Keratinocyte (primary cell): ENCODE data around the gene CORO1C. TPM values are rescaled to one million over a fixed set of nuclear protein-coding genes. Genes with fewer than 3 reads are reported as not detected.

Experiments
- DNase-seq: peaks from one replicate; pipeline ENCODE4 v3.0.0-alpha.2; 2011; ENCODE audit warnings: low read depth, missing footprints, low spot score
- FAIRE-seq: peaks from 2 replicates; lab custom pipeline; 2011; peaks lifted over from hg19 to GRCh38; lab: Jason Lieb, UNC
- H2AFZ ChIP-seq: 2 replicates; pipeline ENCODE4 v1.6.0; 2012; ENCODE audit warnings: low read length, control low read depth, inconsistent platforms; ENCODE audit not compliant: control insufficient read depth
- H3K27ac ChIP-seq: 2 replicates; pipeline ENCODE4 v1.5.1; 2011; ENCODE audit warnings: low read length; ENCODE audit not compliant: control insufficient read depth, insufficient read depth
- H3K27me3 ChIP-seq: 3 replicates; pipeline ENCODE4 v1.6.0; 2011; ENCODE audit warnings: low read length; ENCODE audit not compliant: control insufficient read depth, insufficient read depth; ENCODE audit errors: extremely low read depth
- H3K36me3 ChIP-seq, 2 experiments: 2 replicates in 1 of 2; 3 replicates in 1 of 2; pipeline ENCODE4 v1.5.1; 2011; ENCODE audit warnings: low read length in 2 of 2, mild to moderate bottlenecking in 1 of 2; ENCODE audit not compliant: control insufficient read depth in 2 of 2, insufficient read depth in 2 of 2; ENCODE audit errors: extremely low read depth in 1 of 2
- H3K4me1 ChIP-seq: 3 replicates; pipeline ENCODE4 v1.5.1; 2011; ENCODE audit warnings: low read length; ENCODE audit not compliant: control insufficient read depth, insufficient read depth; ENCODE audit errors: extremely low read depth
- H3K4me2 ChIP-seq: 3 replicates; pipeline ENCODE4 v1.6.0; 2011; ENCODE audit warnings: low read depth, low read length; ENCODE audit not compliant: control insufficient read depth, insufficient read depth; ENCODE audit errors: extremely low read depth
- H3K4me3 ChIP-seq, 3 experiments: fragments of 200-600 bp in 1 of 3; sonication (generic) in 1 of 3; 2 replicates in 2 of 3; 3 replicates in 1 of 3; pipeline ENCODE4 v1.5.1; 2011 to 2016; ENCODE audit warnings: low read length in 3 of 3, mild to moderate bottlenecking in 3 of 3, control low read depth in 2 of 3, inconsistent platforms in 1 of 3, low read depth in 1 of 3, mixed read lengths in 1 of 3, mixed run types in 1 of 3, moderate library complexity in 1 of 3; ENCODE audit not compliant: control insufficient read depth in 2 of 3, insufficient read depth in 2 of 3; ENCODE audit errors: extremely low read depth in 1 of 3
- H3K79me2 ChIP-seq: 2 replicates; pipeline ENCODE4 v1.6.0; 2012; ENCODE audit warnings: low read length; ENCODE audit not compliant: control insufficient read depth, insufficient read depth
- H3K9ac ChIP-seq: 3 replicates; pipeline ENCODE4 v1.6.0; 2011; ENCODE audit warnings: low read length; ENCODE audit not compliant: control insufficient read depth, insufficient read depth; ENCODE audit errors: extremely low read depth
- H3K9me1 ChIP-seq: 3 replicates; pipeline ENCODE4 v1.6.0; 2011; ENCODE audit warnings: low read length; ENCODE audit not compliant: control insufficient read depth, insufficient read depth; ENCODE audit errors: extremely low read depth
- H3K9me3 ChIP-seq: 2 replicates; pipeline ENCODE4 v1.5.1; 2012; ENCODE audit warnings: low read depth, low read length; ENCODE audit not compliant: control insufficient read depth
- H4K20me1 ChIP-seq: 3 replicates; pipeline ENCODE4 v1.6.0; 2011; ENCODE audit warnings: low read length; ENCODE audit not compliant: control insufficient read depth, insufficient read depth; ENCODE audit errors: extremely low read depth
- CTCF ChIP-seq, 3 experiments: IDR thresholded peaks in 1 of 3; conservative IDR thresholded peaks in 1 of 3; optimal IDR thresholded peaks in 1 of 3; 2 replicates in 2 of 3; 3 replicates in 1 of 3; pipeline versions ENCODE3 to v1.5.1; 2011; ENCODE audit warnings: low read length in 3 of 3, mild to moderate bottlenecking in 3 of 3, moderate library complexity in 2 of 3, control low read depth in 1 of 3, inconsistent platforms in 1 of 3; ENCODE audit not compliant: insufficient read depth in 2 of 3; ENCODE audit errors: extremely low read depth in 1 of 3
- EZH2 ChIP-seq: IDR thresholded peaks from one replicate; pipeline ENCODE4 v1.6.1; 2012; ENCODE audit warnings: inconsistent platforms, mild to moderate bottlenecking, low read length, moderate library complexity
- dilution Hi-C: fragments of 300-500 bp; cut with MboI; formaldehyde crosslinking; loops from one replicate; pipeline ENCODE4 v1.7.0; 2020; ENCODE audit warnings: low sequenced_read_pairs; ENCODE audit not compliant: extremely low pct_ligation_motif_present
- polyA plus RNA-seq, 5 experiments: library from polyadenylated mRNA; depleted of rRNA in 3 of 5; stranded (reverse) in 3 of 5; stranded (forward) in 1 of 5; unstranded in 1 of 5; fragments of >200 nt; gene quantifications; 1 replicate in 1 of 5; 2 replicates in 3 of 5; 3 replicates in 1 of 5; pipeline versions ENCODE4 v1.2.1 to v1.2.3, GENCODE V29; 2011 to 2012; ENCODE audit warnings: missing spikeins in 2 of 5, low read depth in 1 of 5, low replicate concordance in 1 of 5

The CORO1C gene
- polyA plus RNA-seq, 1 donor (not counting 4 experiments of a cell fraction or from before 2014, with no cell fraction given) = 283 TPM

DNA sequence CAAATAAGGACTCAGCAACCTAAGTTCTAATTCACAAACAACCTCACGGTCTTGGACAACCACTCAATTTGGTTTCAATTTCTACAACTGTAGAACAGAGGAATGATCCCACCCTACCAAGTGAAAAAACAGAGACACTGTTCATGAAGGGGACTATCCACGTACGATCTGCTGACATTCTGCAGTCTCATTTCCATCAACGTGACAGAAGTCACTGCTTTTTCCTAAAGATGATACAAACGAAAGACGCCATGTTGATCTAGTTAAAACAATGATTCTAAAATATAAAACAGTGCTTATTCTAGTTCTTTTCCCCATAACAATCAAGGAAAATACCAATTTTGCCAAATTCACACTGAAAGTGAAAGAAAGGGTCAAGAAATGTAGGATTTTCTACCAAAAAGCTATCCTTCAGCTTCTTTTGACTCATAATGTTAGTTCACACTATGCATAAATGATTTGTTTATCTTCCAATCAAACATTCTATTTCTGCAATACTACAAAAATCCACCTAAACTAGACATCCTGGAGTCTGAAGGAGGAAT is 38.1 kb downstream of the CORO1C start:
- no peak for FAIRE-seq
- no peak for TF ChIP-seq CTCF (optimal IDR thresholded peaks at IDR 0.05 in 1 of 3, IDR thresholded peaks at IDR 0.05 in 1 of 3, conservative IDR thresholded peaks at IDR 0.05 in 1 of 3; ENCODE audit: extremely low read depth in 1 of 3, insufficient read depth in 2 of 3, low read length in 3 of 3)
- no peak for TF ChIP-seq EZH2
- Histone ChIP-seq H3K79me2 (peaks cover 60% of the 10 kb centered on the region), H3K27me3 (no peaks in the 10 kb centered on the region), H3K27ac (no peak overlapping the region), H3K9ac (no peak overlapping the region), H3K9me3 (no peaks in the 10 kb centered on the region), H2AFZ (no peak overlapping the region), H3K9me1 (peaks cover 7% of the 10 kb centered on the region), H4K20me1 (no peaks in the 10 kb centered on the region), H3K36me3 (peaks cover 0 to 7% of the 10 kb centered on the region in 2 experiments), H3K4me1 (peaks cover 70% of the 10 kb centered on the region), H3K4me3 (no peak overlapping the region), H3K4me2 (no peak overlapping the region)
- dilution Hi-C loops = no loop called here
- no peak for DNase-seq

DNA sequence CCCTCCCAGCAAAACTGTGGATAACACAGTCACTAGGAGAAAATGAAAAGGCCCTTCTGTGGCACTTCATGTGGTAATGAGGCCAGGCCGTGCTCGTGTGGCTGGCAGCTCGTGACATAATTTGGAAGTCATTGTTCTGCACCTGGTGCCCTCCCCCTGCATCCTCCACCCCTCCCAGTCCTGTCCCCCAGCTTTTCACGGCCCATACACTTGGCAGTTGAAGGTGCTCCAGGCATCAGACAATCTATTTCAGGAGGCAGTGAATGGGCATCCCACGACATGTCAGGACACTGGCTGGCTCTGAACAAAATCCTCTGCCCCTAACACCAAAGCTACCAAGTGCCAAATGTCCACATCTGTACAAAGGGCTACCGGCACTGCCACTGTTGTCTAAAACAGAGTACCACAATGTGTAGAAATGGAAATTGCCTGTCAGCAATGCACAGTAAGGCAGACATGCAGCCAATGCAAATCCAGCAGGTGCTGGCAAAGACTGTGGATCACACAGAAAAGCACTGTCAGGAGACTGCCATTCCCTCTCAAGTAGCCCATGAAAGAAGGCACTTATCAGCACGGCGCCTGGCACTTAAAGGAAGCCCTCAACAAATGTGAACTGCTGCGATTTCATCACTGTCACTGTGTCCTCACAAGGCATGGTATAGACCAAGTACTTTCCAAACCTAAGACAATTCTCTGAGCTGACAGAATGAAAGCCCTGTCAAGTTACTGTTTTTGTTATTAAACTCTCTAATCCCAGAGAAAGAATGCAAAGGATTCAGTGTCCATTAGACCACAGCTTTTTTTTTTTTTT is 39.1 kb downstream of the CORO1C start:
- Histone ChIP-seq H3K4me1 (peaks cover 59% of the 10 kb centered on the region), H4K20me1 (no peaks in the 10 kb centered on the region), H3K27me3 (no peaks in the 10 kb centered on the region), H3K4me2 (peak overlapping the region; percentile 100), H3K79me2 (peaks cover 65% of the 10 kb centered on the region), H3K4me3 (peak overlapping the region in 2 of 3 experiments; percentile 43 to 58), H3K36me3 (peaks cover 0 to 8% of the 10 kb centered on the region in 2 experiments), H3K9me1 (peaks cover 7% of the 10 kb centered on the region), H2AFZ (no peak overlapping the region), H3K9ac (peak overlapping the region; percentile 86), H3K9me3 (no peaks in the 10 kb centered on the region), H3K27ac (peak overlapping the region; percentile 98)
- dilution Hi-C loops = no loop called here
- peak; percentile 33 for DNase-seq
- no peak for TF ChIP-seq EZH2
- no peak for TF ChIP-seq CTCF (optimal IDR thresholded peaks at IDR 0.05 in 1 of 3, IDR thresholded peaks at IDR 0.05 in 1 of 3, conservative IDR thresholded peaks at IDR 0.05 in 1 of 3; ENCODE audit: extremely low read depth in 1 of 3, insufficient read depth in 2 of 3, low read length in 3 of 3)
- FAIRE-seq = no peak
